Measurements from ENCODE around the gene FSTL4.

The FSTL4 gene

DNA sequence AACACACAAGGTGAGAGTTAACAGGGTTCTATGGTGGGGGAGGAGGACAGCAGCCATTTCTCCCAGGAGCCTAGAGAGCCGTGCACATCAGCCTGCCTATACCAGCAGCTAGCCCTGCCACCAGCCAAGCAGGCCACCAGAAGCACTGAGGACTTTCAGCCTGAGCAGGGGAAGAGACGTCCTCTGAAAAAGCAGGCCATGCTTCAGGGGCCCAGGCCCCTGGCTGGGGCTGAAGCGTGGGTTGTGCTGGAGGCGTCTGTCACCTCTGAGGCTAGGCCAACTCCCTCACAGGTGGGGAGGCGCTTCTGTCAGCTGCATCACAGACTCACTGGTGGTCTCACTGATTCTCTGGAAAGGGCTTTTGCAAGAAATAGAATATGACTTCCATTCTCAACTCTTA, 16.3 kb downstream of the FSTL4 start:
- Mint-ChIP-seq H3K4me1 (no peaks in the 10 kb centered on the region), H3K4me3 (no peak overlapping the region), H3K27ac (no peak overlapping the region), H3K36me3 (ENCODE audit: low read depth) (no peaks in the 10 kb centered on the region), H3K9me3 (no peaks in the 10 kb centered on the region), H3K27me3 (peaks cover 5% of the 10 kb centered on the region)
- ATAC-seq (no peak), DNase-seq (no peak)

DNA sequence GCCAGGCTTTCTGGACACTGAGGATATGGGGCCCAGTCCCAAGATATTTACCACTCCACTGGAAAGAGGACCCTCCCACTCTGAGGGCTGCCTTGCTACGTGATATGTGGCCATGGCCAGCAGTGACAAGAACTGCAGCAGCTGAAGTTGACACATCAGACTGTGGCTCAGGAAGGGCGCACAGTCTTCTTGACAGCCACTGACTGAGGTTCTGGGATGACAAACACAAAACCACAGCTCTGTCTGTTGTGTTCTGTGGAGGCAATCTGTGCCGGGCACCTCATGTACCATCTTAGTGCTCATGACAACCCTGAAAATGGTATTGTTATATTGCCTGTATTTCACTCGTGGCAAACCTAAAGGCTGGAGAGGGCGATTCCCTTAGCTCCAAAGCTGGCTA, 16.9 kb downstream of the FSTL4 start:
- ATAC-seq (no peak), DNase-seq (no peak)
- H3K27me3 Mint-ChIP-seq, result peaks cover 3% of the 10 kb centered on the region
- no peaks in the 10 kb centered on the region for H3K4me1 Mint-ChIP-seq
- H3K27ac Mint-ChIP-seq, result no peak overlapping the region
- no peaks in the 10 kb centered on the region for H3K9me3 Mint-ChIP-seq
- H3K4me3 Mint-ChIP-seq, result no peak overlapping the region
- no peaks in the 10 kb centered on the region for H3K36me3 Mint-ChIP-seq (ENCODE audit: low read depth)

DNA sequence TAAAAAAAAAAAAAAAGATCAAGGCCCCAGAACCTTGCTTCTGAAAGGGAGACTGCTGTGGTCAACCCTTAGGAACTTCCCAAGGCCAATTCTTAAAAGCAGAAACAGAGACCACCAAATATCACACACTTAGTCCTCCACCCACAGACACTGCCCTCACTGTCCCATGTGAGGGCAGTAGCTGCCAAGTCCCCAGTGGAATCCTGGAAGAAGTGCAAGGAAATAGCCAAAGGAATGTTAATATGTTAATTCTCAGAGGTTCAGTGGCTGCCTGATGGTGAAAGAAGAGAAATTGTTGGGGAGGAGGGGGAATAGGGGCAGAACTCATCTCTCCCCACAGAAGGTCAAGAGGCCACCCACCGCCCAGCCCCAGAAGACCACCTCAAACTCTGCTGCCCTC, 23.1 kb downstream of the FSTL4 start:
- ATAC-seq (no peak), DNase-seq (no peak)
- peaks cover 3% of the 10 kb centered on the region for H3K27me3 Mint-ChIP-seq
- no peaks in the 10 kb centered on the region for H3K36me3 Mint-ChIP-seq (ENCODE audit: low read depth)
- no peaks in the 10 kb centered on the region for H3K4me1 Mint-ChIP-seq
- H3K9me3 Mint-ChIP-seq, result no peaks in the 10 kb centered on the region
- no peak overlapping the region for H3K27ac Mint-ChIP-seq
- H3K4me3 Mint-ChIP-seq, result no peak overlapping the region

DNA sequence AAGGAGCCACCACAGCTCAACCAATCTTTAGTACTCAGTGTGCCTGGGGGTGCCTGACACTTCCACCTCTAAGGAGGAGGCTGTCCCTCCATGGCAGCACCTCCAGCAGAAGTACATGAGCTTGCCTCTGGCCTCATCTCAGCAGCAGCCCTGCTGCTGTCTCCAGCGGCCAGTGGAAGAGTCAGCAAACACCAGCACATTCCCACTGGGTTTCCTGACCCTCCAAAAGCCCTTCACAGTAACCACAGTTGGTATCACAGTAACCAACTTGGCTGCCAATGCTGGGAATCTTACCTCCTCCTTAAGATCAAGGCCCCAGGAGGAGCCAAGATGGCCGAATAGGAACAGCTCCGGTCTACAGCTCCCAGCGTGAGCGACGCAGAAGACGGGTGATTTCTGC, 29.4 kb downstream of the FSTL4 start:
- Mint-ChIP-seq H3K36me3 (ENCODE audit: low read depth) (no peaks in the 10 kb centered on the region), H3K4me1 (no peaks in the 10 kb centered on the region), H3K27me3 (peaks cover 18% of the 10 kb centered on the region), H3K4me3 (no peak overlapping the region), H3K27ac (no peak overlapping the region), H3K9me3 (no peaks in the 10 kb centered on the region)
- ATAC-seq, result no peak
- no peak for DNase-seq

DNA sequence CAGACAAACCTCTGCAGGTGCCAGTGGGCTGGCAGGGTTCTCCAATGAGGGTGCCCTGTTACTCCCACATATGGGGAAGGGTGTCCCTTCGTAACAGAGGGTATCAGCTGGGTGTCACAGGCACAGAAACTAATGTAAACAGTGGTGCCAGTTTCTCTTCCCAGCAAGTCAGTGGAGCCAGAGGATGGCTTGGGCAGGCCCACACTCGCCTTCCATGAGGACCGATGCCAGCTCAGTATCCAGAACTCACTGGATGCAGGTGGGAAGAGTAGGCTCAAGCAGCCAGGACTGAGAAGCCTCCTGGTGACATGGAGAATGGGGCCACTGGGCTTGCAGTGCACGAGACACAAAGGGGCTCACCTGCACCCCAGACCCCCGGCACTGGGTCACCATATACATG, 30.4 kb downstream of the FSTL4 start:
- DNase-seq, result no peak
- Mint-ChIP-seq H3K27me3 (peaks cover 18% of the 10 kb centered on the region), H3K4me3 (no peak overlapping the region), H3K4me1 (no peaks in the 10 kb centered on the region), H3K36me3 (ENCODE audit: low read depth) (no peaks in the 10 kb centered on the region), H3K27ac (no peak overlapping the region), H3K9me3 (no peaks in the 10 kb centered on the region)
- no peak for ATAC-seq

DNA sequence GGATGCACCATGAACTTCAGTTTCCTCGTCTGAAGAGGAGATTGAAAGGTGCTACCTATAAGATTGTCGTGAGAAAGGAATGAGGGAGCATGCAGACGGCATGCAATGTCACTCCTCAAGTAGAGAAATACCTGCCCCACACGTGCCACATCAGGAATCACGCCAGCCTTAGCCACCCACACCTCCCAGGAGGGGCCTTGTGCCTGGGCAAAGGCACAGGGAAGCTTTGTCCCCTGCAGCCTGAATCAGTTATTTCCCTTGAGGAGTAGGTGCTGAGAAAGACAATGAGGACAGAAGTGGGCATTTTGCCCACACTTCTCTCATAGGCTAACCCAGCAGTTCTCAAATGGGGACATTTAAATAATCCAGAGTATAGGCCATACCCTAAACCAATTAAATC, 31.0 kb downstream of the FSTL4 start:
- ATAC-seq (no peak), DNase-seq (no peak)
- H3K9me3 Mint-ChIP-seq, result no peaks in the 10 kb centered on the region
- no peaks in the 10 kb centered on the region for H3K36me3 Mint-ChIP-seq (ENCODE audit: low read depth)
- no peak overlapping the region for H3K4me3 Mint-ChIP-seq
- H3K4me1 Mint-ChIP-seq, result no peaks in the 10 kb centered on the region
- H3K27ac Mint-ChIP-seq, result no peak overlapping the region
- H3K27me3 Mint-ChIP-seq, result peaks cover 18% of the 10 kb centered on the region

DNA sequence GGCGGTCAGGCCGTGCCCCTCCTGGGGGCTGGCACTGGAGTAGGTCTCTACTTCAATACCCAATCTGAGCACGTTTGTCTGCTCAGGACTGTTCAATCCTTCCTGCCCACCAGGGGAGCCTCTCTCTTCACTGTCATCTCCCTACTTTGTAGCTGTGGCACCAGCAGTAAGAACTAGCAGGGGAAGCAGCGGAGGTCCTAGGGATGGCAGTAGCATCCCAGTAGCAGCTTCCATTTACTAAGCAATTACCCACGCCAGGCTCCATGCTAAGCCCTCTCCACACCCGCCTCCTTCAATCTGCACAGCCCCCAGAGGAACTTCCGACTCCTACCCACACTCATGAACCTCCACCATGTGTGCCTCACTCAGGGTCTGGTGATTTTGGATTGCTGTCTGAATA, 31.7 kb downstream of the FSTL4 start:
- H3K36me3 Mint-ChIP-seq (ENCODE audit: low read depth), result no peaks in the 10 kb centered on the region
- no peak overlapping the region for H3K27ac Mint-ChIP-seq
- peaks cover 18% of the 10 kb centered on the region for H3K27me3 Mint-ChIP-seq
- H3K4me1 Mint-ChIP-seq, result no peaks in the 10 kb centered on the region
- no peak overlapping the region for H3K4me3 Mint-ChIP-seq
- no peaks in the 10 kb centered on the region for H3K9me3 Mint-ChIP-seq
- DNase-seq (no peak), ATAC-seq (no peak)

DNA sequence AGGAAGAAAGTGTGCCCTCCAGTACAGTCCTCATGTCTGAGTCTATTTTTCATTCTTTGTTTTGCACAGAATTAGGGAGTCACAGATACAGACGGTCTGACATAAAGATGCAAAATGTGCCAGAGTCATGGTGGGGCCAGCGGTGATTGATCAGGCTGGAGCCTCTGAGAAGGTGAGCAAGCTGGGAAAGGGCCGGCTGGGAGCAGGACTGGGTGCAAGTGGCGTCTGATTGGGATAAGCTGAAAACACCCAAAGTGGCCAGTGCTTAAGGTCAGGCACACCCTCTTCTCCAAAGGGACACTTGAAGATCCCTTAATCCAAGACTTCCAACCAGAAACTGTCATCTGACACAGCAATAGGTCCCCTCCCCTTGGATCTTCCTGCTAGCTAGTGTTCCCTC, 32.6 kb downstream of the FSTL4 start:
- Mint-ChIP-seq H3K4me1 (no peaks in the 10 kb centered on the region), H3K27me3 (peaks cover 18% of the 10 kb centered on the region), H3K4me3 (no peak overlapping the region), H3K36me3 (ENCODE audit: low read depth) (no peaks in the 10 kb centered on the region), H3K27ac (no peak overlapping the region), H3K9me3 (no peaks in the 10 kb centered on the region)
- DNase-seq (no peak), ATAC-seq (no peak)

DNA sequence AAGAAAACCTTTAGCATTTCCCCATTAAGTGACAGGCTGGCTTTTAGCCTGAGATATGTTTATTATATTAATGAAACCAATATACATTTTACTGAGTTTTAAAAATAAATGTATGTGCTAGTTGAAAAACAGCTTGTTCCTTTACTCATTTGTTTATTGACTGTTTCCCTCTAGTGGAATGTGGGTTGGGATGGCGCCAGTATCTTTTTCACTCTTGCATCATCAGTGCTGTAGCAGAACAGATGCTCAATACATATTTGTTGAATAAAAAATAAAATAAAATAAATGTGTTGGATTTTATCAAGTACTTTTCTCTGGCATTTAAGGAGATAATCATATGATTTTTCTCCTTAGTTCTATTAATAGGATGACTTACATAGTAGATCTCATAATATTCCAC, 43.0 kb downstream of the FSTL4 start:
- peaks cover 33% of the 10 kb centered on the region for H3K27me3 Mint-ChIP-seq
- peaks cover 1% of the 10 kb centered on the region for H3K36me3 Mint-ChIP-seq (ENCODE audit: low read depth)
- ATAC-seq (no peak), DNase-seq (no peak)
- peaks cover 16% of the 10 kb centered on the region for H3K9me3 Mint-ChIP-seq
- H3K4me3 Mint-ChIP-seq, result no peak overlapping the region
- H3K4me1 Mint-ChIP-seq, result no peaks in the 10 kb centered on the region
- H3K27ac Mint-ChIP-seq, result no peak overlapping the region

DNA sequence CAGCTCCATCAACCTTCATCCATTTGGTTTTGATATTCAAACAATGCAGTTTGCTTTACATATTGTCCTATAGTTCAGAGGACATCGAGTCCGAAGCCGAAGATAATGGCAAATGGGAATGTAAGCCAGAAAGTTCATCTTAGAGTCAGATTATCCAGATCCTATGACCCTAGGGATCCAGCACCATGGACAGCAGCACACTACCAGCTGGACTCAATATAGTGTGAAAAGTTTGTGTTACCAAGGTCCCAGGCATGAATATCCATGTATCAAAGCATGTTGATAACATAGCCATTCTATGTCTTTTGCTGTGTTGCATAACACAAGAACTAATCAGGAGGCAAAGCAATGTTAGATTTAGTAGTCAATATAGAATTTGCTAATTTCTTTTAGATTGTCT, 46.3 kb downstream of the FSTL4 start:
- Mint-ChIP-seq H3K4me1 (no peaks in the 10 kb centered on the region), H3K27ac (no peak overlapping the region), H3K36me3 (ENCODE audit: low read depth) (no peaks in the 10 kb centered on the region), H3K9me3 (no peaks in the 10 kb centered on the region), H3K4me3 (no peak overlapping the region), H3K27me3 (peaks cover 20% of the 10 kb centered on the region)
- ATAC-seq (no peak), DNase-seq (peak; percentile 26)

DNA sequence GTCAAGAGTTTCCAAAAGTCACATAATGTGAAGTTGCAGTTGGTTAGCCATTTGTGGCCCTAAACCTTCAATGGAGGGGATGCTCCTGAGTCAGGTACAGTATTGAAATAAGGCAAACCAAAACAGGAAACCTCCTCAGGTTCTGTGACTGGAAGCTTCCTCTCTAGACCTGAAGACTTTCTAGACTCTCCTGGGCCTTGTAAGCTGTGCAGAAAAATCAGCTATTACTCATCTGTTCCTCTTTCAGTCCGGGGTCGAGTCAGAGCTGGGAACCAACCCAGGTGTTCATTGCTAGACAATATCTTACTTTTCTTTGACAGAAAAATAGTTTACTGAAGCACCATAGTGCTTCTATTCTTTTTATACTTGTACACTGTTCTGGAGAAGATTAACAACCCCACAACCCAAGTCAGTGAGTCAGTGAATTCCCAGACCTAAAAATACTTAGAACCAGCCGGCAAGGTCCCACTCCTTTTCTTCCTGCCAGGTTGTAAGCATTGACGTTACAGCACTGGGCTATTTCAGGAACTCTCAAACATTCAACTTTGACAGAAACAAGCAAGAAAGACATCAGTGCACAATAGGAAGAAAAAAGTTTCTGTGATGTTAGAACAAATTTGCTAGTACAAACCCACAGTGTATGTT, 47.3 kb downstream of the FSTL4 start:
- Mint-ChIP-seq H3K4me3 (no peak overlapping the region), H3K27ac (no peak overlapping the region), H3K4me1 (no peaks in the 10 kb centered on the region), H3K36me3 (ENCODE audit: low read depth) (no peaks in the 10 kb centered on the region), H3K27me3 (peaks cover 15% of the 10 kb centered on the region), H3K9me3 (no peaks in the 10 kb centered on the region)
- ATAC-seq, result peak; percentile 61
- DNase-seq, result no peak

DNA sequence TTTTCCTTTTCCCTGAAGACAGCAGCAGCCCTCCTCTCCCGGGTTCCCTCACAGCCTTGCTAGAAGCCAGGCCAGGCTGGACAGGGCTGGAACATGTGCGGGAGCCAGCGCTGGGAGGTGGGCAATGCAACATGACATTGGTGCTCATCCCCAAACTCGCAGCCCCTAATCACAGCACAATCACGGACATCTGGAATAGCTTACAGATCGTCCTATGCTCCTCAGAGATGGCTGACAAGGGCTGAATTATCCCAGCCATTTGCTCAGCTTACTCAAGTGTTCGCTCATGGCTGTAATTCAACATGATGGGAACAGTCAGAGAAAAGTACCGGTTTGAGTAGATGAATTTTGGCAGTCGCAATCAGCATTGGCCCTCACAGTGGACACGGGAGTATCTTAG, 49.8 kb downstream of the FSTL4 start:
- no peaks in the 10 kb centered on the region for H3K36me3 Mint-ChIP-seq (ENCODE audit: low read depth)
- no peak overlapping the region for H3K4me3 Mint-ChIP-seq
- H3K9me3 Mint-ChIP-seq, result no peaks in the 10 kb centered on the region
- no peak for DNase-seq
- peaks cover 7% of the 10 kb centered on the region for H3K27me3 Mint-ChIP-seq
- no peak overlapping the region for H3K27ac Mint-ChIP-seq
- no peak for ATAC-seq
- no peaks in the 10 kb centered on the region for H3K4me1 Mint-ChIP-seq

DNA sequence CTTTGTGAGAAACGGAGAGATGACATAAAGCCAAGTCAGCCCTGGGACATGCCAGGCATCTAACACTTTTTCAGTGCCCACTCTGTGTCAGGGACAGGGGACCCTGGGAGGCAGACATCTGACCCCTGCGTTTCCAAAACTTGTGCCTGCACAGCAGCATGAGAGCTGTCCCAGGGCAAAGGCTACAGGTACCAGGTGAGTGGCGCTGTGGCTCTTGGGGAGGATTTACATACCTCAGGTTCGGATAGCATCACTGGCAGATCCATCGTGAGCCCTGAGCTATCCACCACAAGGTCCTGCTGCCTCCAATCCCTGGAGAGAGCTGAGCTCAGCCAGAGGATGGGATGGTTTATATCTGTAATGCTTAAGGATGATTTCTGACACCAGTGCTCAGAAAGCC, 52.4 kb downstream of the FSTL4 start:
- no peaks in the 10 kb centered on the region for H3K36me3 Mint-ChIP-seq (ENCODE audit: low read depth)
- H3K27ac Mint-ChIP-seq, result no peak overlapping the region
- DNase-seq, result no peak
- H3K4me1 Mint-ChIP-seq, result no peaks in the 10 kb centered on the region
- H3K27me3 Mint-ChIP-seq, result peaks cover 12% of the 10 kb centered on the region
- H3K4me3 Mint-ChIP-seq, result no peak overlapping the region
- no peak for ATAC-seq
- H3K9me3 Mint-ChIP-seq, result no peaks in the 10 kb centered on the region

DNA sequence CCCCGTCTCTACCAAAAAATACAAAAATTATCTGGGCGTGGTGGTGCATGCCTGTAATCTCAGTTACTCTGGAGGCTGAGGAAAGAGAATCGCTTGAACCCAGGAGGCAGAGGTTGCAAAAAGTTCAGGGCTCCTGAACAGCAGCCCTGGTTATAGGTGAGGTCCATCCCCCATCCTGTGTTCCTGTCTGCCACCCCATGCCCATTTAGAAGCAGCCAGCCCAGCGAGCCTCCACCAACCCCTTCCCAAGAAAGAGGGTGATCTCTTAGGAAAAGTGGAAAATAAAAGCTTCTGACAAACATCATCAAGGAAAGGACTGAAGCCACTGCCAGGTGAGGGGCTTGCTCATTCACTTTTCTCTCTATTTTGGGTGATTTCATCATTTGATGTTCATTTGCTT, 55.8 kb downstream of the FSTL4 start:
- Mint-ChIP-seq H3K9me3 (no peaks in the 10 kb centered on the region), H3K4me1 (no peaks in the 10 kb centered on the region), H3K36me3 (ENCODE audit: low read depth) (no peaks in the 10 kb centered on the region), H3K4me3 (no peak overlapping the region), H3K27ac (no peak overlapping the region), H3K27me3 (peaks cover 13% of the 10 kb centered on the region)
- no peak for DNase-seq
- no peak for ATAC-seq

DNA sequence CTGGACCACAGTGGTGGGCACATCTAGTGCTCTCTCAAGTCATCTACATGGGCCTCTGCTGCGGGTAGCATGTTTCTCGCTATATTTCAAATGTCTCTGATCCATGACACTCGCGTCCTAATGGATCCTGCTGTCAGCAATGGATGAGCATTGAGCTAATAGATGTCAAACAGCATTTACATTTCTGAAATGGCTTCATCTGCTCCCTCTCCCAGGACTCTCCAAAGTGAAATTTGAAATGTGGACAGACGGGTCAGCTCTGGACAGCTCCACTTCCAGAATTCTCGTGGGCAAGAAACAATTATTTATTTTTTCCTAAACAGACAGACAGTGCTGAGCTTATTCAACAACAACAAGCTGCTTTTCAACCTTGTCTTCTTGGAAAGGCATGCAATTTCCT, 58.1 kb downstream of the FSTL4 start:
- H3K4me1 Mint-ChIP-seq, result no peaks in the 10 kb centered on the region
- no peak overlapping the region for H3K4me3 Mint-ChIP-seq
- no peak for DNase-seq
- peaks cover 16% of the 10 kb centered on the region for H3K27me3 Mint-ChIP-seq
- ATAC-seq, result no peak
- H3K9me3 Mint-ChIP-seq, result no peaks in the 10 kb centered on the region
- no peaks in the 10 kb centered on the region for H3K36me3 Mint-ChIP-seq (ENCODE audit: low read depth)
- no peak overlapping the region for H3K27ac Mint-ChIP-seq

DNA sequence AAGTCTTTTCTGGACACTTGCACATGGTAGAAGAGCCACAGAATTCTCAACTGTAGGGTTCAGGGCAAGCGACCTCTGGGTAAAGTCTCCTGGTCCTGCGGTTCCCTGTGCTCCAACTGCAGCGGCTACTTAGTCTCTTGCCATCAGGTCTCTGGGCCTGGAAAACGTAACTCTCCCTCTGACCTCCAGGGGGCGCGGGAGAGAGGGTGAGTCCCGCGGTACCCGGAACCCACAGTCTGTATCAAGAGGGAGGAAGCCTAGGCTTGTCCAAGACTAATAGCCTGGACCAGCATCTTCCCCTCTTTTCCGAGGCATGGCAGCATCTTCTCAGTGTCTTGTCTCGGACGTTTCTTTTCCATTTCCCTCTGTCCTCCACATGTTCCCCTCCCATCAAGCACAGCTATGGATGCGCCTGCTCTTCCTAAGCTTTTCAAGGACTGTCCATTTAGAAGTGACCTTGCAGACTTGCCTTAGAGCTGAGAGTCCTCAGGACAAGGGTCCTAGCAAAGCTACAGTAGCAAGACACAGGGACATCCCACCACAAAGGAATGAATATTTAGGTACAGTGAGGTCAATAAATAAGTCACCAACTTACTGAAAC, 59.3 kb downstream of the FSTL4 start:
- DNase-seq (peak; percentile 69), ATAC-seq (peak; percentile 68)

More for the DNA sequence above, 59.3 kb downstream of the FSTL4 start:
- no peaks in the 10 kb centered on the region for H3K4me1 Mint-ChIP-seq
- no peaks in the 10 kb centered on the region for H3K36me3 Mint-ChIP-seq (ENCODE audit: low read depth)
- no peak overlapping the region for H3K4me3 Mint-ChIP-seq
- H3K27ac Mint-ChIP-seq, result no peak overlapping the region
- peaks cover 15% of the 10 kb centered on the region for H3K27me3 Mint-ChIP-seq
- no peaks in the 10 kb centered on the region for H3K9me3 Mint-ChIP-seq
